ENCODE measurements around the gene MME. TPM values are rescaled to one million over a fixed set of nuclear protein-coding genes. Genes with fewer than 3 reads are reported as not detected.

Gene MME
- total RNA-seq, 2 experiments from 2014 or later = 0.69 to 1.8 TPM

DNA sequence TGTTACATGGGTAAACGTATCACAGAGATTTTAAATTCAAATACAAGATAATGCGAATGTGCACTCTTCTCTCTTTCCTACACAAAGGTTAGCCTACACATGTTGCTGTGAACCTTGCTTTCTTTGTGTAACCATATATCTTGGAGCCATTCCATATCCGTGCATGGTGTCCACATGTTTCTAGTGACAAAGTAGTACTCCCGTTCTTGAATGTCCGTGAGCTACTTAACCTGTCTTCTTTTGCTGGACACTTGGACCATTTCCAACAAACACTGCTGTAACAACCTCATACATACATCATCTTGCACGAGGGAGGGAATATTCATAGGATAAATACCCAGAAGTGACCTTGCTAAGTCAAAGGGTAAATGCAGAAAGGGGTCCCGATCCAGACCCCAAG, 138.3 kb downstream of the MME start:
- CTCF ChIA-PET = no interaction called here
- Mint-ChIP-seq H3K4me3 (no peak overlapping the region), H3K9me3 (peaks cover 6% of the 10 kb centered on the region), H3K36me3 (ENCODE audit: low read depth) (no peaks in the 10 kb centered on the region), H3K27me3 (no peaks in the 10 kb centered on the region), H3K27ac (no peak overlapping the region), H3K4me1 (ENCODE audit: low read depth) (no peaks in the 10 kb centered on the region)
- Histone ChIP-seq H3K9me3 (ENCODE audit: control insufficient read depth in 1 of 2, insufficient read depth in 1 of 2, low read length in 2 of 2) (peaks cover 0 to 3% of the 10 kb centered on the region in 2 experiments), H3K27me3 (ENCODE audit: control insufficient read depth in 1 of 2, insufficient read depth in 2 of 2, low read length in 2 of 2) (no peaks in the 10 kb centered on the region), H3K36me3 (ENCODE audit: insufficient read depth, low read length) (no peaks in the 10 kb centered on the region), H3K4me3 (ENCODE audit: low read length) (no peak overlapping the region), H3K4me1 (ENCODE audit: insufficient read depth, low read length) (no peaks in the 10 kb centered on the region), H3K27ac (ENCODE audit: low read depth in 1 of 2, low read length in 2 of 2) (no peak overlapping the region)
- intact Hi-C loops (cut with DNase I, micrococcal nuclease) = no loop called here
- TF ChIP-seq, protein P1, sequence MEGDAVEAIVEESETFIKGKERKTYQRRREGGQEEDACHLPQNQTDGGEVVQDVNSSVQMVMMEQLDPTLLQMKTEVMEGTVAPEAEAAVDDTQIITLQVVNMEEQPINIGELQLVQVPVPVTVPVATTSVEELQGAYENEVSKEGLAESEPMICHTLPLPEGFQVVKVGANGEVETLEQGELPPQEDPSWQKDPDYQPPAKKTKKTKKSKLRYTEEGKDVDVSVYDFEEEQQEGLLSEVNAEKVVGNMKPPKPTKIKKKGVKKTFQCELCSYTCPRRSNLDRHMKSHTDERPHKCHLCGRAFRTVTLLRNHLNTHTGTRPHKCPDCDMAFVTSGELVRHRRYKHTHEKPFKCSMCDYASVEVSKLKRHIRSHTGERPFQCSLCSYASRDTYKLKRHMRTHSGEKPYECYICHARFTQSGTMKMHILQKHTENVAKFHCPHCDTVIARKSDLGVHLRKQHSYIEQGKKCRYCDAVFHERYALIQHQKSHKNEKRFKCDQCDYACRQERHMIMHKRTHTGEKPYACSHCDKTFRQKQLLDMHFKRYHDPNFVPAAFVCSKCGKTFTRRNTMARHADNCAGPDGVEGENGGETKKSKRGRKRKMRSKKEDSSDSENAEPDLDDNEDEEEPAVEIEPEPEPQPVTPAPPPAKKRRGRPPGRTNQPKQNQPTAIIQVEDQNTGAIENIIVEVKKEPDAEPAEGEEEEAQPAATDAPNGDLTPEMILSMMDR (IDR thresholded peaks at IDR 0.05) = no peak
- DNase-seq (no peak), ATAC-seq (ENCODE audit: poor library complexity) (no peak)
- POLR2A ChIA-PET = no interaction called here

DNA sequence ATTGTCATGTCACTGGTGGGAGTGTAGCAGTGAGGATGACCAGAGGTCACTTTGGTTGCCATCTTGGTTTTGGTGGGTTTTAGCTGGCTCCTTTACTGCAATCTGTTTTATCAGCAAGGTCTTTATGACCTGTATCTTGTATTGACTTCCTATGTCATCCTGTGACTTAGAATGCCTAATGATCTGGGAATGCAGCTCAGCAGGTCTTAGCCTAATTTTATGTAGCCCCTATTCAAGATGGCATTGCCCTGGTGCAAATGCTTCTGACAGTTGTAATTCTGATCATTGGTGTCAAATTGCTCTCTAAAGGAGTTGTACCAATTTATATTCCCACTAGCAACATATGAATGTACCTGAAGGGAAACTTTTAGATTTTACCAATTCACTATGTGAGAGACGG, 139.0 kb downstream of the MME start:
- Mint-ChIP-seq H3K27me3 (no peaks in the 10 kb centered on the region), H3K9me3 (peaks cover 6% of the 10 kb centered on the region), H3K4me3 (no peak overlapping the region), H3K36me3 (ENCODE audit: low read depth) (no peaks in the 10 kb centered on the region), H3K27ac (no peak overlapping the region), H3K4me1 (ENCODE audit: low read depth) (no peaks in the 10 kb centered on the region)
- ChIA-PET POLR2A (no interaction called here), CTCF (no interaction called here)
- ATAC-seq (ENCODE audit: poor library complexity) (no peak), DNase-seq (no peak)
- Histone ChIP-seq H3K27ac (ENCODE audit: low read depth in 1 of 2, low read length in 2 of 2) (no peak overlapping the region), H3K9me3 (ENCODE audit: control insufficient read depth in 1 of 2, insufficient read depth in 1 of 2, low read length in 2 of 2) (peaks cover 0 to 3% of the 10 kb centered on the region in 2 experiments), H3K4me3 (ENCODE audit: low read length) (no peak overlapping the region), H3K27me3 (ENCODE audit: control insufficient read depth in 1 of 2, insufficient read depth in 2 of 2, low read length in 2 of 2) (no peaks in the 10 kb centered on the region), H3K36me3 (ENCODE audit: insufficient read depth, low read length) (no peaks in the 10 kb centered on the region), H3K4me1 (ENCODE audit: insufficient read depth, low read length) (no peaks in the 10 kb centered on the region)
- intact Hi-C loops (cut with DNase I, micrococcal nuclease) = no loop called here
- TF ChIP-seq, protein P1 (IDR thresholded peaks at IDR 0.05) = no peak

DNA sequence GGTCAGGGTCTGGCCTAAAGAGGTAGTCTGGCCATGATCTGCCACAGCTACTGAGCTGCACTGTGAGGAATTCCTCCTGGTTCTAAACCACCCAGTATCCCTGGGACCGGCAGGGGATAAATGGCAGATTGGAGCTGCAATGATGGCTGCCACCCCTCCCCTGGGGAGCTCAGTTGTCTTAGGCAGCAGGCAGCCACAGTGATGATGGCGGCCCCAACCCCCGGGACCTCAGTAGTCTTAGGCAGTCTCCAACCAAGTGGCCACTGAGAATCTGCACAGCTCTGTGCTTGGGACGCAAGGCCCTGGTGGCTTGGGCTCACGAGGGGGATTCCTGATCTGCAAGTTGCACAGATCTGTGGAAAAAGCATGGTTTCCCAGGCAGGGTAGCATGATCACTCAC, 145.3 kb downstream of the MME start:
- H3K36me3 Mint-ChIP-seq (ENCODE audit: low read depth) = no peaks in the 10 kb centered on the region
- CTCF ChIA-PET = no interaction called here
- H3K27me3 Mint-ChIP-seq = no peaks in the 10 kb centered on the region
- POLR2A ChIA-PET = no interaction called here
- no peak for ATAC-seq (ENCODE audit: poor library complexity)
- Histone ChIP-seq H3K9me3 (ENCODE audit: control insufficient read depth in 1 of 2, insufficient read depth in 1 of 2, low read length in 2 of 2) (peaks cover 0 to 8% of the 10 kb centered on the region in 2 experiments), H3K27ac (ENCODE audit: low read depth in 1 of 2, low read length in 2 of 2) (no peak overlapping the region), H3K4me3 (ENCODE audit: low read length) (no peak overlapping the region), H3K27me3 (ENCODE audit: control insufficient read depth in 1 of 2, insufficient read depth in 2 of 2, low read length in 2 of 2) (no peaks in the 10 kb centered on the region), H3K36me3 (ENCODE audit: insufficient read depth, low read length) (no peaks in the 10 kb centered on the region), H3K4me1 (ENCODE audit: insufficient read depth, low read length) (no peaks in the 10 kb centered on the region)
- H3K9me3 Mint-ChIP-seq = no peaks in the 10 kb centered on the region
- no peak for DNase-seq
- no peak overlapping the region for H3K27ac Mint-ChIP-seq
- no peaks in the 10 kb centered on the region for H3K4me1 Mint-ChIP-seq (ENCODE audit: low read depth)
- TF ChIP-seq, protein P1 (IDR thresholded peaks at IDR 0.05) = no peak
- H3K4me3 Mint-ChIP-seq = no peak overlapping the region
- intact Hi-C loops (cut with DNase I, micrococcal nuclease) = no loop called here
